HG03039 (cell line): ENCODE measurements around the gene EVX1.

Source experiments
- ATAC-seq: cut with Tn5 transposase; IDR thresholded peaks from one replicate; pipeline ENCODE4 v1.9.1; 2021; ENCODE audit warnings: mild to moderate bottlenecking, moderate library complexity; ENCODE audit not compliant: unreplicated experiment

EVX1 gene

GRCh38 chr7:27224983-27225934 lies 17.3 kb upstream of the EVX1 start:
- no peak for ATAC-seq

- no peak for ATAC-seq
These were observed 13.2 kb upstream of the EVX1 start for GRCh38 chr7:27229448-27229847.

GRCh38 chr7:27235387-27236311 lies 7.0 kb upstream of the EVX1 start:
- no peak for ATAC-seq

GRCh38 chr7:27237735-27238334 lies 4.8 kb upstream of the EVX1 start:
- no peak for ATAC-seq

- no peak for ATAC-seq
These were observed 3.6 kb upstream of the EVX1 start for GRCh38 chr7:27238979-27239386.

- no peak for ATAC-seq
These were observed 3.1 kb upstream of the EVX1 start for GRCh38 chr7:27239387-27240014.

GRCh38 chr7:27240015-27240731 lies 2.4 kb upstream of the EVX1 start:
- ATAC-seq, result no peak

GRCh38 chr7:27241189-27242056 lies 1.2 kb upstream of the EVX1 start:
- ATAC-seq, result no peak

- no peak for ATAC-seq
These were observed 448 bp upstream of the EVX1 start for GRCh38 chr7:27242154-27242553.

- ATAC-seq, result no peak
These were observed 950 bp downstream of the EVX1 start for GRCh38 chr7:27243340-27244163.

GRCh38 chr7:27244488-27245123 lies 2.0 kb downstream of the EVX1 start:
- ATAC-seq, result no peak

- no peak for ATAC-seq
These were observed 2.7 kb downstream of the EVX1 start for GRCh38 chr7:27245124-27245797.

GRCh38 chr7:27245798-27246691 lies 3.4 kb downstream of the EVX1 start:
- ATAC-seq, result no peak

GRCh38 chr7:27247000-27247399 lies 4.4 kb downstream of the EVX1 start:
- no peak for ATAC-seq

GRCh38 chr7:27247452-27248426 lies 5.1 kb downstream of the EVX1 start:
- ATAC-seq, result no peak
